ENCODE results near the gene M6PR. TPM values are rescaled to one million over a fixed set of nuclear protein-coding genes. Genes with fewer than 3 reads are reported as not detected.
A peak's percentile ranks its signal among the peaks of the same experiment; 100 is the strongest.

Gene M6PR
- total and polyA plus RNA-seq, 2 of the 13 experiments (the other 11 are each of a cell fraction or from before 2014, with no cell fraction given): 98.2 to 127 TPM

DNA sequence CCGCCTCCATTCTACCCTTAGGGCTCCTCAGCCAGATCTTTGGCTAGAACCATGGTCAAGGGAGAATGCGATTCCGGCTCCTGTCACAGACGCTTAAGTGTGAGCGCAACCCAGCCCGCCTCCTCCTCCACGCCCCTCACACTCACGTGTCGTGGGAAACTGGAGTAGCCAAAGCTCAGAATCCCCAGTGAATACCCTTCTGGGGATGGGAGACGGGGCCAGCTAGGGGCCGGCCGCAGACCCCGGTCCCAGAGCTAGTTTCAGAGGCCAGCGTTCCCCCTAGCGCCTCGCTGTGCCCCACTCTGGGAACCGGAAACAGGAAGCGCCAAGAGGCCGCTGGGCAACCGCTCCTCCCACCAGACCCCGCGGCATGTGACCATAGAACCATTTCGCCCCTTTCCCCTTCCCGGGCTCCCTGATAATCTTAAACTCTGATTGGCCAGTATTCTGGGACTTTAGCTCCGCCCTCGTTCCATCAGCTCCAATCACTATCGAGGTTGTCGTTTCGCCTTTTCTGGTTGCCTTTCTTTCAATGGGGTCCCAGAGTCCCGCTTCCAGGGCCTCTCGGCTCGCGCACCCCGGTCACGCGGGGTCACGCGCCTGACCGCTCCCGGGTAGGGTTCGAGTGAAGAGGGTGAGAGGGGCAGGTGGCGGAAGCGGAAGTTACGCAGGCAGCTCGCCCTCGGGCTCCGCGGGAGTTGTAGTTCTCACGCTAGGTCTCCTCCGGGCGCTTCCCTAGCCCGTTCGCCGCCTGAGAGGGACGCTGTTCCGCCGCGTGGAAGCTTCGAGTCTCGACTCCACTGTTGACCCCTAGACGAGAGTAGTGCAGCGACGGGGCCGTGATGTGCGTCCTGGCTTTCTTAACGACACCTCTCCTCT is at the start of gene M6PR (continued):
- TF ChIP-seq, protein P1, sequence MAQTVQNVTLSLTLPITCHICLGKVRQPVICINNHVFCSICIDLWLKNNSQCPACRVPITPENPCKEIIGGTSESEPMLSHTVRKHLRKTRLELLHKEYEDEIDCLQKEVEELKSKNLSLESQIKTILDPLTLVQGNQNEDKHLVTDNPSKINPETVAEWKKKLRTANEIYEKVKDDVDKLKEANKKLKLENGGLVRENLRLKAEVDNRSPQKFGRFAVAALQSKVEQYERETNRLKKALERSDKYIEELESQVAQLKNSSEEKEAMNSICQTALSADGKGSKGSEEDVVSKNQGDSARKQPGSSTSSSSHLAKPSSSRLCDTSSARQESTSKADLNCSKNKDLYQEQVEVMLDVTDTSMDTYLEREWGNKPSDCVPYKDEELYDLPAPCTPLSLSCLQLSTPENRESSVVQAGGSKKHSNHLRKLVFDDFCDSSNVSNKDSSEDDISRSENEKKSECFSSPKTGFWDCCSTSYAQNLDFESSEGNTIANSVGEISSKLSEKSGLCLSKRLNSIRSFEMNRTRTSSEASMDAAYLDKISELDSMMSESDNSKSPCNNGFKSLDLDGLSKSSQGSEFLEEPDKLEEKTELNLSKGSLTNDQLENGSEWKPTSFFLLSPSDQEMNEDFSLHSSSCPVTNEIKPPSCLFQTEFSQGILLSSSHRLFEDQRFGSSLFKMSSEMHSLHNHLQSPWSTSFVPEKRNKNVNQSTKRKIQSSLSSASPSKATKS (CRISPR knock-in tag; IDR thresholded peaks at IDR 0.05): no peak
- peak; percentile 69 for TF ChIP-seq MEIS2 (CRISPR knock-in tag; IDR thresholded peaks at IDR 0.05)
- no peak for TF ChIP-seq HMG20A (CRISPR knock-in tag; IDR thresholded peaks at IDR 0.05; ENCODE audit: borderline replicate concordance)
- TF ChIP-seq ZNF138 (CRISPR knock-in tag; IDR thresholded peaks at IDR 0.05; ENCODE audit: low read depth): no peak; the same call in 1 of the 2 replicates
- TF ChIP-seq AHR (CRISPR knock-in tag; IDR thresholded peaks at IDR 0.05): 0 out of 2 replicates have a peak, but pooled peaks have one; percentile 14
- no peak for TF ChIP-seq ZNF780A (CRISPR knock-in tag; IDR thresholded peaks at IDR 0.05)
- no peak for TF ChIP-seq ZFP82 (CRISPR knock-in tag; IDR thresholded peaks at IDR 0.05; ENCODE audit: borderline replicate concordance)
- no peak; the same call in 1 of the 2 replicates for TF ChIP-seq ZNF766 (CRISPR knock-in tag; IDR thresholded peaks at IDR 0.05; ENCODE audit: borderline replicate concordance)
- TF ChIP-seq DRAP1 (CRISPR knock-in tag; IDR thresholded peaks at IDR 0.05): peak; percentile 17; the same call in 1 of the 2 replicates
- no peak for TF ChIP-seq ZNF383 (CRISPR knock-in tag; IDR thresholded peaks at IDR 0.05; ENCODE audit: borderline replicate concordance)
- no peak for TF ChIP-seq LRRFIP1 (CRISPR knock-in tag; conservative IDR thresholded peaks at IDR 0.05)
- TF ChIP-seq IKZF1 (IDR thresholded peaks at IDR 0.05): no peak
- peak; percentile 48; the same call in 1 of the 2 replicates for TF ChIP-seq ZNF564 (CRISPR knock-in tag; IDR thresholded peaks at IDR 0.05)
- TF ChIP-seq RXRA (CRISPR knock-in tag; IDR thresholded peaks at IDR 0.05): peak; percentile 95
- TF ChIP-seq HMGA1 (CRISPR knock-in tag; conservative IDR thresholded peaks at IDR 0.05): no peak
- peak; percentile 61; the same call in 1 of the 2 replicates for TF ChIP-seq ZNF704 (CRISPR knock-in tag; IDR thresholded peaks at IDR 0.05; ENCODE audit: borderline replicate concordance)
- TF ChIP-seq, protein P2, sequence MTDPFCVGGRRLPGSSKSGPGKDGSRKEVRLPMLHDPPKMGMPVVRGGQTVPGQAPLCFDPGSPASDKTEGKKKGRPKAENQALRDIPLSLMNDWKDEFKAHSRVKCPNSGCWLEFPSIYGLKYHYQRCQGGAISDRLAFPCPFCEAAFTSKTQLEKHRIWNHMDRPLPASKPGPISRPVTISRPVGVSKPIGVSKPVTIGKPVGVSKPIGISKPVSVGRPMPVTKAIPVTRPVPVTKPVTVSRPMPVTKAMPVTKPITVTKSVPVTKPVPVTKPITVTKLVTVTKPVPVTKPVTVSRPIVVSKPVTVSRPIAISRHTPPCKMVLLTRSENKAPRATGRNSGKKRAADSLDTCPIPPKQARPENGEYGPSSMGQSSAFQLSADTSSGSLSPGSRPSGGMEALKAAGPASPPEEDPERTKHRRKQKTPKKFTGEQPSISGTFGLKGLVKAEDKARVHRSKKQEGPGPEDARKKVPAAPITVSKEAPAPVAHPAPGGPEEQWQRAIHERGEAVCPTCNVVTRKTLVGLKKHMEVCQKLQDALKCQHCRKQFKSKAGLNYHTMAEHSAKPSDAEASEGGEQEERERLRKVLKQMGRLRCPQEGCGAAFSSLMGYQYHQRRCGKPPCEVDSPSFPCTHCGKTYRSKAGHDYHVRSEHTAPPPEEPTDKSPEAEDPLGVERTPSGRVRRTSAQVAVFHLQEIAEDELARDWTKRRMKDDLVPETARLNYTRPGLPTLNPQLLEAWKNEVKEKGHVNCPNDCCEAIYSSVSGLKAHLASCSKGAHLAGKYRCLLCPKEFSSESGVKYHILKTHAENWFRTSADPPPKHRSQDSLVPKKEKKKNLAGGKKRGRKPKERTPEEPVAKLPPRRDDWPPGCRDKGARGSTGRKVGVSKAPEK (CRISPR knock-in tag; IDR thresholded peaks at IDR 0.05; ENCODE audit: borderline replicate concordance): no peak
- 0 out of 2 replicates have a peak, but pooled peaks have one; percentile 45 for TF ChIP-seq ZBTB7B (CRISPR knock-in tag; IDR thresholded peaks at IDR 0.05)
- TF ChIP-seq, protein P3, sequence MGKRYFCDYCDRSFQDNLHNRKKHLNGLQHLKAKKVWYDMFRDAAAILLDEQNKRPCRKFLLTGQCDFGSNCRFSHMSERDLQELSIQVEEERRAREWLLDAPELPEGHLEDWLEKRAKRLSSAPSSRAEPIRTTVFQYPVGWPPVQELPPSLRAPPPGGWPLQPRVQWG (CRISPR knock-in tag; IDR thresholded peaks at IDR 0.05; ENCODE audit: borderline replicate concordance, low read depth): no peak

Data from HepG2 (cell line).